ENCODE data around the gene OR5AK2. TPM values are rescaled to one million over a fixed set of nuclear protein-coding genes. Genes with fewer than 3 reads are reported as not detected.

Gene OR5AK2
- total RNA-seq, 1 experiment from 2014 or later: not detected

DNA sequence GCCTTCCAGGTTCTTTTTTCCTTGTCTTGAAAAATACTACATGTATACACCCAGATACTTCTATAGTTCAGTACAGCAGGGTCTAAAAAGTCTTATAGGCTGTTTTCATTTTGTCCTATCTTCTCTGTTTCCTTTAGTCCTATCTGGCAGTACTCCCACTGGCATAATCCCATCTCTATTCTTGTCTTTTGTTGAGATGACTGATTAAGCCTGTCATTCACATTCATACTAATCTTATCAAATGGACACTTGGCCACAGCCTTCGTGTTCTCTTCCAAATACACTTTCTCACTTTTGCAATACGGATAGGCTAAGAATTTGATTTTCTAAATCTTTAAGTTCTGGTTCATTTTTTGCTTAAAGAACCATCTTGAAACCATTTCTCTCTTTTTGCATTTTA lies 42.8 kb downstream of the OR5AK2 start:
- H3K23me2 ChIP-seq (ENCODE audit: insufficient read length, low read depth, low read length, poor library complexity, severe bottlenecking): no peaks in the 10 kb centered on the region
- no peak overlapping the region for H2BK5ac ChIP-seq (ENCODE audit: insufficient read length, low read length)
- Mint-ChIP-seq H3K27ac (no peak overlapping the region), H3K4me3 (no peak overlapping the region), H3K9me3 (peaks cover 0 to 3% of the 10 kb centered on the region in 2 experiments; a peak in 1 of 5 replicates), H3K36me3 (ENCODE audit: insufficient read depth in 1 of 3, low read depth in 3 of 3) (no peaks in the 10 kb centered on the region), H3K4me1 (no peaks in the 10 kb centered on the region), H3K27me3 (ENCODE audit: low read depth) (no peaks in the 10 kb centered on the region)
- H2AK5ac ChIP-seq (ENCODE audit: insufficient read length, low read length): no peak overlapping the region
- H3K27me3 ChIP-seq (ENCODE audit: insufficient read depth, low read length): no peaks in the 10 kb centered on the region
- H2BK120ac ChIP-seq (ENCODE audit: low read depth, low read length, poor library complexity, severe bottlenecking): no peak overlapping the region
- H4K5ac ChIP-seq (ENCODE audit: insufficient read length, low read depth, low read length): no peak overlapping the region
- no peaks in the 10 kb centered on the region for H3K4me1 ChIP-seq (ENCODE audit: insufficient read depth, low read length)
- H3K14ac ChIP-seq (ENCODE audit: insufficient read depth, low read length): no peak overlapping the region
- H3K4me2 ChIP-seq (ENCODE audit: insufficient read depth, insufficient read length, low read length): no peak overlapping the region
- no peaks in the 10 kb centered on the region for H3K79me1 ChIP-seq (ENCODE audit: insufficient read depth, low read depth, low read length, poor library complexity, severe bottlenecking)
- no peak overlapping the region for H3K9ac ChIP-seq (ENCODE audit: extremely low read depth, insufficient read length, low read length)
- H4K20me1 ChIP-seq (ENCODE audit: control insufficient read depth, insufficient read depth, insufficient read length): peaks cover 2% of the 10 kb centered on the region
- no peak overlapping the region for H4K91ac ChIP-seq (ENCODE audit: insufficient read length, low read depth, low read length)
- no peak overlapping the region for H2BK12ac ChIP-seq (ENCODE audit: insufficient read length, low read depth, low read length)
- no peak overlapping the region for H3T11ph ChIP-seq (ENCODE audit: low read length)
- no peak overlapping the region for H3K27ac ChIP-seq (ENCODE audit: insufficient read length, low read depth, low read length)
- WGBS (ENCODE audit: extremely low coverage, insufficient read length, low lambda C conversion rate): no CpG with 5 or more reads among the region's 2 CpGs
- no peak overlapping the region for H3K4ac ChIP-seq (ENCODE audit: low read depth, low read length)
- no peaks in the 10 kb centered on the region for H3K9me3 ChIP-seq (ENCODE audit: control insufficient read depth, low read depth, low read length)
- no peaks in the 10 kb centered on the region for H3K79me2 ChIP-seq (ENCODE audit: insufficient read depth, low read length)
- TF ChIP-seq, protein P1, sequence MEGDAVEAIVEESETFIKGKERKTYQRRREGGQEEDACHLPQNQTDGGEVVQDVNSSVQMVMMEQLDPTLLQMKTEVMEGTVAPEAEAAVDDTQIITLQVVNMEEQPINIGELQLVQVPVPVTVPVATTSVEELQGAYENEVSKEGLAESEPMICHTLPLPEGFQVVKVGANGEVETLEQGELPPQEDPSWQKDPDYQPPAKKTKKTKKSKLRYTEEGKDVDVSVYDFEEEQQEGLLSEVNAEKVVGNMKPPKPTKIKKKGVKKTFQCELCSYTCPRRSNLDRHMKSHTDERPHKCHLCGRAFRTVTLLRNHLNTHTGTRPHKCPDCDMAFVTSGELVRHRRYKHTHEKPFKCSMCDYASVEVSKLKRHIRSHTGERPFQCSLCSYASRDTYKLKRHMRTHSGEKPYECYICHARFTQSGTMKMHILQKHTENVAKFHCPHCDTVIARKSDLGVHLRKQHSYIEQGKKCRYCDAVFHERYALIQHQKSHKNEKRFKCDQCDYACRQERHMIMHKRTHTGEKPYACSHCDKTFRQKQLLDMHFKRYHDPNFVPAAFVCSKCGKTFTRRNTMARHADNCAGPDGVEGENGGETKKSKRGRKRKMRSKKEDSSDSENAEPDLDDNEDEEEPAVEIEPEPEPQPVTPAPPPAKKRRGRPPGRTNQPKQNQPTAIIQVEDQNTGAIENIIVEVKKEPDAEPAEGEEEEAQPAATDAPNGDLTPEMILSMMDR (conservative IDR thresholded peaks at IDR 0.05): no peak
- no peak overlapping the region for H2BK15ac ChIP-seq (ENCODE audit: low read depth, low read length)
- H3K56ac ChIP-seq (ENCODE audit: insufficient read length, low read depth, low read length): no peak overlapping the region
- no peak for DNase-seq
- H2AFZ ChIP-seq (ENCODE audit: low read length): no peak overlapping the region
- H2BK20ac ChIP-seq (ENCODE audit: low read depth, low read length, poor library complexity, severe bottlenecking): no peak overlapping the region
- H3K18ac ChIP-seq (ENCODE audit: insufficient read length, low read depth, low read length): no peak overlapping the region
- H4K8ac ChIP-seq (replicated peaks; ENCODE audit: insufficient read length, low read depth, low read length): no peak overlapping the region
- no peak overlapping the region for H3K23ac ChIP-seq (ENCODE audit: insufficient read length, low read depth, low read length)

Other genes with a start within 250 kb of the OR5AK2 start
- gene OR9G4, start 240.2 kb upstream of the OR5AK2 start, total RNA-seq (2021): not detected in 2 replicates
- 0.90 and 1.0 TPM in 2 replicates for gene LRRC55, start 193.0 kb downstream of the OR5AK2 start, total RNA-seq (2021)
- gene APLNR, start 248.3 kb downstream of the OR5AK2 start, total RNA-seq (2021): 0.37 and 0.39 TPM in 2 replicates

Measured in H9 (cell line).